ENCODE measurements around the gene MPPED1. TPM values are rescaled to one million over a fixed set of nuclear protein-coding genes. Genes with fewer than 3 reads are reported as not detected.

Gene MPPED1
- total and polyA plus RNA-seq, 2 of the 13 experiments (the other 11 are each of a cell fraction or from before 2014, with no cell fraction given), result 0.77 TPM; not detected in 1

DNA sequence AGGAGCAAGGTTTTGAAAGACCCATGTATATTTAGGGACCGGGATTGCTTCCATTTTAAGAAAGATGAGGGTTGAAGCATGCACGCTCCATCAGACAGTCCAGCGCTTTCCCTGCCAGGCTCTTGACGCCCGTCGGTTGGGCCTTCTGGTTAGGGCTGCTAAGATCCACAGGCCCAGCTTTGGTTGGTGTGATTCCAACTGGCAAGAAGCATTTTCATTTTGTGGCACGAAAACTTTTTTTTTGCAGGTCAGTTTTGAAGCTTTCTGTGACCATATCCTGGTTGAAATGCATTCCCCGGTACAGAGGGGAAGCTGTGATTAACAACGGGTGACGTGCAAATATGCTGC is 34.3 kb upstream of the MPPED1 start:
- H3K27ac ChIP-seq (ENCODE audit: extremely low read length, insufficient read depth, low read length), result no peak overlapping the region
- peaks cover 54% of the 10 kb centered on the region for H3K4me1 ChIP-seq (ENCODE audit: insufficient read depth, low read length)
- H4K20me1 ChIP-seq (ENCODE audit: insufficient read depth, low read length), result no peaks in the 10 kb centered on the region
- TF ChIP-seq ZNF30 (CRISPR knock-in tag; IDR thresholded peaks at IDR 0.05), result no peak
- DNase-seq (ENCODE audit: low spot score) (no peak), ATAC-seq (no peak; the same call in 2 of the 3 replicates), FAIRE-seq (no peak)
- no peak overlapping the region for H2AFZ ChIP-seq (ENCODE audit: low read length)
- H3K79me2 ChIP-seq (ENCODE audit: insufficient read depth, low read length), result no peaks in the 10 kb centered on the region
- no peak overlapping the region for H3K9ac ChIP-seq (ENCODE audit: insufficient read depth, low read depth, low read length)
- peak overlapping the region; percentile 58; the same call in 1 of the 2 replicates for H3K4me2 ChIP-seq (ENCODE audit: low read depth, low read length)
- H3K4me3 ChIP-seq (replicated peaks in 1 of 3; ENCODE audit: insufficient read depth in 1 of 3, low read depth in 2 of 3, low read length in 3 of 3), result no peak overlapping the region
- ChIA-PET POLR2A (interaction anchor here (1.2 kb wide), 1 partner anchor 190 kb away, joined by 3 read pairs; the partner anchor contains the start of gene TTLL12), CTCF (ENCODE audit: low intra/inter-chr PET ratio, low total read pairs) (no interaction called here)
- no peaks in the 10 kb centered on the region for H3K27me3 ChIP-seq (ENCODE audit: control insufficient read depth in 1 of 2, insufficient read depth in 2 of 2, low read length in 2 of 2)
- intact Hi-C loops (cut with micrococcal nuclease; ENCODE audit: unreplicated experiment), result no loop called here
- in situ Hi-C loops (cut with HindIII; ENCODE audit: extremely low pct_ligation_motif_present, low pct_unique_long_range_greater_than_20kb), result no loop called here
- no peaks in the 10 kb centered on the region for H3K36me3 ChIP-seq (replicated peaks in 1 of 2; ENCODE audit: control insufficient read depth in 1 of 2, insufficient read depth in 2 of 2, low read length in 2 of 2)
- H3K9me3 ChIP-seq (ENCODE audit: low read length), result no peaks in the 10 kb centered on the region
- WGBS (ENCODE audit: low lambda C conversion rate), result 78% methylated on average over 10 of the region's 10 CpGs
- BruUV-seq (replicated peaks), result no TSS peak

DNA sequence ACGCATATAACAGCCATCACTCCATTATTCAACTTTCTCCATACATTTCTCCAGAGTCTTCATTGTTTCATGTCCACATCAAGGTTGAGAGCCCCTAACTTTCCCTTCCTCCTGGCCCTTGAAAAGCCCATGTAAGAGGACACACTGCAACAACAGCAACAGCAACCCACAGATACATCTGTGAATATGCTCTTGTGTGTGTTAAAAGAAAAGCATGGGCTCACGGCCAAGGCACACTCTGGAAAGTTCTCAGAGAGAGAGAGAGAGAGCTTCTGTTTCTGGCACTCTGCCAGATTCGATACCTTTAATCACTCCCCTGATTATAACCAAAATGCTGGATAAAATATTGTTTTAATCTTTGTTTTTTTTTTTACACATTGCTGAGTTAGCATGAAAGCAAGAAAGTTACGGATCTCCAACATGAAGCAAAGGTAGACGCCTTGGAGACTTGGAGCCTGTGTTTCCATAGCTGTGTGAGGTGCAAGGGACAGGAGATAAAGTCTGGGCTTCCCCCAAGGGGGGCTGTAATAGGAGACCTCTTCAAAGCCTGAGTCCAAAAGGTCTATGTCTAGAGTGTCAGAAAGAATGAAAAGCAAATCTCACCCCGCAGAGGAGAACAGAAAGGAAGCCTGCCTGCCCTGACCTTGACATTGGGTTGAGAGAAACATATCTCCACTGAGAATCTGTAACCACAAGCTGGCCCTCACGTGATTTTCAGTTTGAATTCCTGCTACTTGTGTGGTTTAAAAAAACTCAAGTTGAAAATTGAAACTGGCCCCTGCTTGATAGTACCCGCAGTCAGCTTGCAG is 33.7 kb upstream of the MPPED1 start:
- Histone ChIP-seq H3K27ac (ENCODE audit: extremely low read length, insufficient read depth, low read length) (peak overlapping the region; percentile 35), H3K4me1 (ENCODE audit: insufficient read depth, low read length) (peaks cover 54% of the 10 kb centered on the region), H3K79me2 (ENCODE audit: insufficient read depth, low read length) (no peaks in the 10 kb centered on the region), H3K9me3 (ENCODE audit: low read length) (no peaks in the 10 kb centered on the region), H3K4me2 (ENCODE audit: low read depth, low read length) (peak overlapping the region; percentile 58), H3K9ac (ENCODE audit: insufficient read depth, low read depth, low read length) (no peak overlapping the region), H3K4me3 (replicated peaks in 1 of 3; ENCODE audit: insufficient read depth in 1 of 3, low read depth in 2 of 3, low read length in 3 of 3) (peak overlapping the region in 2 of 3 experiments; percentile 11 to 14; a peak in 2 of 6 replicates), H3K27me3 (ENCODE audit: control insufficient read depth in 1 of 2, insufficient read depth in 2 of 2, low read length in 2 of 2) (no peaks in the 10 kb centered on the region), H3K36me3 (replicated peaks in 1 of 2; ENCODE audit: control insufficient read depth in 1 of 2, insufficient read depth in 2 of 2, low read length in 2 of 2) (no peaks in the 10 kb centered on the region), H4K20me1 (ENCODE audit: insufficient read depth, low read length) (no peaks in the 10 kb centered on the region), H2AFZ (ENCODE audit: low read length) (no peak overlapping the region)
- ChIA-PET POLR2A (interaction anchor here (1.0 to 1.2 kb wide), 2 partner anchors 11 to 191 kb away, joined by 3 to 6 read pairs; partner anchors contain the start of gene TTLL12), CTCF (ENCODE audit: low intra/inter-chr PET ratio, low total read pairs) (no interaction called here)
- ATAC-seq, result peak; percentile 90
- peak; percentile 97 for DNase-seq (ENCODE audit: low spot score)
- in situ Hi-C loops (cut with HindIII; ENCODE audit: extremely low pct_ligation_motif_present, low pct_unique_long_range_greater_than_20kb), result no loop called here
- intact Hi-C loops (cut with micrococcal nuclease; ENCODE audit: unreplicated experiment), result no loop called here
- BruUV-seq (replicated peaks), result no TSS peak
- WGBS (ENCODE audit: low lambda C conversion rate), result 6% methylated on average over 8 of the region's 8 CpGs
- FAIRE-seq, result peak; percentile 93
- TF ChIP-seq, protein P1, sequence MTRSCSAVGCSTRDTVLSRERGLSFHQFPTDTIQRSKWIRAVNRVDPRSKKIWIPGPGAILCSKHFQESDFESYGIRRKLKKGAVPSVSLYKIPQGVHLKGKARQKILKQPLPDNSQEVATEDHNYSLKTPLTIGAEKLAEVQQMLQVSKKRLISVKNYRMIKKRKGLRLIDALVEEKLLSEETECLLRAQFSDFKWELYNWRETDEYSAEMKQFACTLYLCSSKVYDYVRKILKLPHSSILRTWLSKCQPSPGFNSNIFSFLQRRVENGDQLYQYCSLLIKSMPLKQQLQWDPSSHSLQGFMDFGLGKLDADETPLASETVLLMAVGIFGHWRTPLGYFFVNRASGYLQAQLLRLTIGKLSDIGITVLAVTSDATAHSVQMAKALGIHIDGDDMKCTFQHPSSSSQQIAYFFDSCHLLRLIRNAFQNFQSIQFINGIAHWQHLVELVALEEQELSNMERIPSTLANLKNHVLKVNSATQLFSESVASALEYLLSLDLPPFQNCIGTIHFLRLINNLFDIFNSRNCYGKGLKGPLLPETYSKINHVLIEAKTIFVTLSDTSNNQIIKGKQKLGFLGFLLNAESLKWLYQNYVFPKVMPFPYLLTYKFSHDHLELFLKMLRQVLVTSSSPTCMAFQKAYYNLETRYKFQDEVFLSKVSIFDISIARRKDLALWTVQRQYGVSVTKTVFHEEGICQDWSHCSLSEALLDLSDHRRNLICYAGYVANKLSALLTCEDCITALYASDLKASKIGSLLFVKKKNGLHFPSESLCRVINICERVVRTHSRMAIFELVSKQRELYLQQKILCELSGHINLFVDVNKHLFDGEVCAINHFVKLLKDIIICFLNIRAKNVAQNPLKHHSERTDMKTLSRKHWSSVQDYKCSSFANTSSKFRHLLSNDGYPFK (CRISPR knock-in tag; IDR thresholded peaks at IDR 0.05; ENCODE audit: borderline replicate concordance), result no peak
- peak; percentile 97 for TF ChIP-seq TBX2 (CRISPR knock-in tag; IDR thresholded peaks at IDR 0.05; ENCODE audit: borderline replicate concordance)
- 0 out of 2 replicates have a peak, but pooled peaks have one; percentile 36 for TF ChIP-seq MEIS2 (CRISPR knock-in tag; IDR thresholded peaks at IDR 0.05)
- peak; percentile 84 for TF ChIP-seq RXRB (CRISPR knock-in tag; IDR thresholded peaks at IDR 0.05; ENCODE audit: borderline replicate concordance)
- peak; percentile 85; the same call in 1 of the 2 replicates for TF ChIP-seq GFI1 (CRISPR knock-in tag; IDR thresholded peaks at IDR 0.05; ENCODE audit: borderline replicate concordance)
- TF ChIP-seq, protein P2, sequence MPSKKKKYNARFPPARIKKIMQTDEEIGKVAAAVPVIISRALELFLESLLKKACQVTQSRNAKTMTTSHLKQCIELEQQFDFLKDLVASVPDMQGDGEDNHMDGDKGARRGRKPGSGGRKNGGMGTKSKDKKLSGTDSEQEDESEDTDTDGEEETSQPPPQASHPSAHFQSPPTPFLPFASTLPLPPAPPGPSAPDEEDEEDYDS (CRISPR knock-in tag; IDR thresholded peaks at IDR 0.05), result no peak
- TF ChIP-seq KAT8 (CRISPR knock-in tag; IDR thresholded peaks at IDR 0.05), result peak; percentile 50
- peak; percentile 69; the same call in 1 of the 2 replicates for TF ChIP-seq PHF21A (CRISPR knock-in tag; IDR thresholded peaks at IDR 0.05)
- peak; percentile 90; the same call in 1 of the 2 replicates for TF ChIP-seq NCOR1 (IDR thresholded peaks at IDR 0.05; ENCODE audit: borderline replicate concordance, low read length)
- peak; percentile 95 for TF ChIP-seq SIX1 (CRISPR knock-in tag; IDR thresholded peaks at IDR 0.05; ENCODE audit: borderline replicate concordance)
- no peak for TF ChIP-seq MLLT10 (CRISPR knock-in tag; IDR thresholded peaks at IDR 0.05)
- peak; percentile 70 for TF ChIP-seq NR2F2 (IDR thresholded peaks at IDR 0.05; ENCODE audit: borderline replicate concordance, low read depth)
